SH-SY5Y (cell line): Measurements from ENCODE around the gene STAC2.

Experiments
- GATA2 ChIP-seq: IDR thresholded peaks from 2 replicates; pipeline ENCODE4 v1.6.1; 2011; ENCODE audit warnings: mild to moderate bottlenecking, low read depth, low read length
- GATA3 ChIP-seq: IDR thresholded peaks from 2 replicates; pipeline ENCODE4 v1.6.1; 2011; ENCODE audit warnings: low read depth, mild to moderate bottlenecking, low read length, moderate library complexity

DNA sequence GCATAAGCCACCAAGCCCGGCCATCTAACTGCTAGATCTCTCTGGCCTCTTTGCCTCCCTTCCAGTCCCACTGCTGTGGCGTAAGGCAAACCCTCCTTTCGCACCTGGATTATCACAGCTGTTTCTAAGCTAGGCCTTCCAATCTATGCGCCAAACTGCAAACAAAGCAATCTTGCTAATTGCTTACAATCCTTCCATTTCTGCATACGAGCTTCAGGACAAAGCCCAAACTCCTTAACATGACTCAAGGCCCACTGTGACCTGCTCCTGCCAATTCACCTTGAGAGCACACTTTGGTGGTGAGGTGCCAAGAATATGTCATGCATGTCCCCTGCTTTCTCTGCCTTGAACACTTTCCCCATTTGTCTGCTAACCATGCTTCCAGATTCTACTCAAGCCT, 53.8 kb downstream of the STAC2 start:
- TF ChIP-seq GATA3 (no peak), GATA2 (no peak)
